ENCODE measurements around the gene CARD10. TPM values are rescaled to one million over a fixed set of nuclear protein-coding genes. Genes with fewer than 3 reads are reported as not detected.
A peak's percentile ranks its signal among the peaks of the same experiment; 100 is the strongest.

CARD10 gene
- total and polyA plus RNA-seq, 2 of the 13 experiments (the other 11 are each of a cell fraction or from before 2014, with no cell fraction given) = 35.2 to 55.8 TPM

- no peak for TF ChIP-seq BATF2 (CRISPR knock-in tag; IDR thresholded peaks at IDR 0.05)
- TF ChIP-seq DMTF1 (CRISPR knock-in tag; IDR thresholded peaks at IDR 0.05) = no peak
- peak; percentile 59; the same call in 1 of the 2 replicates for TF ChIP-seq RXRA (CRISPR knock-in tag; IDR thresholded peaks at IDR 0.05)
- no peak; the same call in 1 of the 2 replicates for TF ChIP-seq KDM5A (IDR thresholded peaks at IDR 0.05; ENCODE audit: borderline replicate concordance, low read length)
- TF ChIP-seq SRSF9 (IDR thresholded peaks at IDR 0.05; ENCODE audit: borderline replicate concordance, insufficient read depth, low read depth, low read length, poor library complexity, severe bottlenecking) = no peak
- TF ChIP-seq, protein P1, sequence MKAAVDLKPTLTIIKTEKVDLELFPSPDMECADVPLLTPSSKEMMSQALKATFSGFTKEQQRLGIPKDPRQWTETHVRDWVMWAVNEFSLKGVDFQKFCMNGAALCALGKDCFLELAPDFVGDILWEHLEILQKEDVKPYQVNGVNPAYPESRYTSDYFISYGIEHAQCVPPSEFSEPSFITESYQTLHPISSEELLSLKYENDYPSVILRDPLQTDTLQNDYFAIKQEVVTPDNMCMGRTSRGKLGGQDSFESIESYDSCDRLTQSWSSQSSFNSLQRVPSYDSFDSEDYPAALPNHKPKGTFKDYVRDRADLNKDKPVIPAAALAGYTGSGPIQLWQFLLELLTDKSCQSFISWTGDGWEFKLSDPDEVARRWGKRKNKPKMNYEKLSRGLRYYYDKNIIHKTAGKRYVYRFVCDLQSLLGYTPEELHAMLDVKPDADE (CRISPR knock-in tag; IDR thresholded peaks at IDR 0.05) = no peak
- no peak for TF ChIP-seq ZNF574 (CRISPR knock-in tag; IDR thresholded peaks at IDR 0.05)
- TF ChIP-seq ZNF280B (CRISPR knock-in tag; IDR thresholded peaks at IDR 0.05; ENCODE audit: borderline replicate concordance) = no peak
- TF ChIP-seq ZBTB21 (CRISPR knock-in tag; IDR thresholded peaks at IDR 0.05) = peak; percentile 74
- peak; percentile 49; the same call in 1 of the 2 replicates for TF ChIP-seq ZGPAT (CRISPR knock-in tag; IDR thresholded peaks at IDR 0.05)
- TF ChIP-seq ZBTB4 (CRISPR knock-in tag; IDR thresholded peaks at IDR 0.05; ENCODE audit: borderline replicate concordance) = no peak
Measured at GRCh38 chr22:37563153-37564081, 44.2 kb upstream of the CARD10 start (continued).

All from HepG2 (cell line).